Measurements from ENCODE around the gene KLF2.
"Not testable (repeated sequence)": the region's sequence is repeated elsewhere in the genome, so short reads cannot be mapped to it uniquely, and the experiment has no call there.

GRCh38 chr19:16347099-16347498, 22.5 kb downstream of the KLF2 start:
- not testable (repeated sequence) for TF ChIP-seq ZNF274 (IDR thresholded peaks at IDR 0.05; ENCODE audit: low read depth, low read length); SUZ12 (IDR thresholded peaks at IDR 0.05; ENCODE audit: extremely low read depth, insufficient read depth, insufficient read length)

Data from NT2/D1 (cell line).